PC-3 (cell line): ENCODE measurements around the gene IL17RA.

Experiments used
- EZH2 ChIP-seq: fragments of 300-600 bp; sonication (generic); IDR thresholded peaks from one replicate; pipeline ENCODE4 v1.6.1; 2017; ENCODE audit warnings: antibody characterized with exemption, mild to moderate bottlenecking, low read length; ENCODE audit not compliant: unreplicated experiment
- TF ChIP-seq, protein P1 (sequence below): fragments of 300-600 bp; sonication (generic); conservative IDR thresholded peaks from 2 replicates; pipeline ENCODE4 v1.5.1; 2017; ENCODE audit warnings: antibody characterized with exemption, low read depth, mild to moderate bottlenecking, low read length

DNA sequence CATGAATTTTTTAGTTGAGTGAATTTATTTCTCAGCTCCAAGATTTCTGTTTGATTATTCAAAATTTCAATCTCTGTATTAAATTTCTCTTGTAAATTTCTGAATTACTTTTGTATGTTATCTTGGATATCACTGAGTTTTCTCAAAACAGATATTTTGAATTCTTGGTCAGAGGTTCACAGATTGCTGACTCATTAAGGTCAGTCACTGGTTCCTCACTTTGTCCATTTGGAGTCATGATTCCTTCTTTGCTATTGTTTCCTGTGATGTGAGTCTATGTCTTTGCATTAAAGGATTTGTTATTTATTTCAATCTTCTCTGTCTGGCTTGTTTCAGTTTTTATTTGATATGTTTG lies 10.2 kb upstream of the IL17RA start:
- TF ChIP-seq, protein P1, sequence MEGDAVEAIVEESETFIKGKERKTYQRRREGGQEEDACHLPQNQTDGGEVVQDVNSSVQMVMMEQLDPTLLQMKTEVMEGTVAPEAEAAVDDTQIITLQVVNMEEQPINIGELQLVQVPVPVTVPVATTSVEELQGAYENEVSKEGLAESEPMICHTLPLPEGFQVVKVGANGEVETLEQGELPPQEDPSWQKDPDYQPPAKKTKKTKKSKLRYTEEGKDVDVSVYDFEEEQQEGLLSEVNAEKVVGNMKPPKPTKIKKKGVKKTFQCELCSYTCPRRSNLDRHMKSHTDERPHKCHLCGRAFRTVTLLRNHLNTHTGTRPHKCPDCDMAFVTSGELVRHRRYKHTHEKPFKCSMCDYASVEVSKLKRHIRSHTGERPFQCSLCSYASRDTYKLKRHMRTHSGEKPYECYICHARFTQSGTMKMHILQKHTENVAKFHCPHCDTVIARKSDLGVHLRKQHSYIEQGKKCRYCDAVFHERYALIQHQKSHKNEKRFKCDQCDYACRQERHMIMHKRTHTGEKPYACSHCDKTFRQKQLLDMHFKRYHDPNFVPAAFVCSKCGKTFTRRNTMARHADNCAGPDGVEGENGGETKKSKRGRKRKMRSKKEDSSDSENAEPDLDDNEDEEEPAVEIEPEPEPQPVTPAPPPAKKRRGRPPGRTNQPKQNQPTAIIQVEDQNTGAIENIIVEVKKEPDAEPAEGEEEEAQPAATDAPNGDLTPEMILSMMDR, result no peak
- no peak for TF ChIP-seq EZH2
